ENCODE data around the gene ZC3H10. TPM values are rescaled to one million over a fixed set of nuclear protein-coding genes. Genes with fewer than 3 reads are reported as not detected.

ZC3H10 gene
- total and polyA plus RNA-seq, 2 of the 13 experiments (the other 11 are each of a cell fraction or from before 2014, with no cell fraction given) = 0.70 to 2.3 TPM

GRCh38 chr12:56078931-56079722, 38.9 kb upstream of the ZC3H10 start (continued):
- peak; percentile 42; the same call in 1 of the 2 replicates for TF ChIP-seq ZBTB43 (CRISPR knock-in tag; conservative IDR thresholded peaks at IDR 0.05)
- peak; percentile 55; the same call in 1 of the 2 replicates for TF ChIP-seq ZNF564 (CRISPR knock-in tag; IDR thresholded peaks at IDR 0.05)
- peak; percentile 76 for TF ChIP-seq ZBTB7B (CRISPR knock-in tag; IDR thresholded peaks at IDR 0.05)
- peak; percentile 58; the same call in 1 of the 2 replicates for TF ChIP-seq CBX5 (CRISPR knock-in tag; IDR thresholded peaks at IDR 0.05; ENCODE audit: borderline replicate concordance)
- 0 out of 2 replicates have a peak, but pooled peaks have one; percentile 11 for TF ChIP-seq ATF3 (CRISPR knock-in tag; IDR thresholded peaks at IDR 0.05)
- TF ChIP-seq TFAP4 (IDR thresholded peaks at IDR 0.05; ENCODE audit: borderline replicate concordance, low read depth) = peak; percentile 72; the same call in 1 of the 2 replicates
- peak; percentile 30; the same call in 1 of the 2 replicates for TF ChIP-seq ZNF512B (CRISPR knock-in tag; IDR thresholded peaks at IDR 0.05; ENCODE audit: borderline replicate concordance)
- TF ChIP-seq ATF2 (CRISPR knock-in tag; IDR thresholded peaks at IDR 0.05) = peak; percentile 57; the same call in 1 of the 2 replicates
- peak; percentile 76; the same call in 1 of the 2 replicates for TF ChIP-seq ZNF549 (CRISPR knock-in tag; IDR thresholded peaks at IDR 0.05)
- 0 out of 2 replicates have a peak, but pooled peaks have one; percentile 34 for TF ChIP-seq THRA (CRISPR knock-in tag; IDR thresholded peaks at IDR 0.05; ENCODE audit: borderline replicate concordance)
- peak; percentile 74 for TF ChIP-seq IKZF5 (CRISPR knock-in tag; IDR thresholded peaks at IDR 0.05)
- peak; percentile 82; the same call in 1 of the 2 replicates for TF ChIP-seq IRF9 (CRISPR knock-in tag; IDR thresholded peaks at IDR 0.05; ENCODE audit: borderline replicate concordance)
- no peak for TF ChIP-seq ATF4 (CRISPR knock-in tag; IDR thresholded peaks at IDR 0.05)
- peak; percentile 47 for TF ChIP-seq STAG1 (CRISPR knock-in tag; IDR thresholded peaks at IDR 0.05)
- no peak for TF ChIP-seq TBP (CRISPR knock-in tag; IDR thresholded peaks at IDR 0.05)

Measured in HepG2 (cell line).